Measurements from ENCODE around the gene HCN2.
A peak's percentile ranks its signal among the peaks of the same experiment; 100 is the strongest.
"Not testable (repeated sequence)": the region's sequence is repeated elsewhere in the genome, so short reads cannot be mapped to it uniquely, and the experiment has no call there.

Gene HCN2

GRCh38 chr19:585551-586110 lies 4.0 kb upstream of the HCN2 start:
- DNase-seq: no peak

GRCh38 chr19:588093-588740 lies 1.5 kb upstream of the HCN2 start:
- DNase-seq: peak in 4 of 5 experiments; percentile 43 to 76 (median 64)

DNA sequence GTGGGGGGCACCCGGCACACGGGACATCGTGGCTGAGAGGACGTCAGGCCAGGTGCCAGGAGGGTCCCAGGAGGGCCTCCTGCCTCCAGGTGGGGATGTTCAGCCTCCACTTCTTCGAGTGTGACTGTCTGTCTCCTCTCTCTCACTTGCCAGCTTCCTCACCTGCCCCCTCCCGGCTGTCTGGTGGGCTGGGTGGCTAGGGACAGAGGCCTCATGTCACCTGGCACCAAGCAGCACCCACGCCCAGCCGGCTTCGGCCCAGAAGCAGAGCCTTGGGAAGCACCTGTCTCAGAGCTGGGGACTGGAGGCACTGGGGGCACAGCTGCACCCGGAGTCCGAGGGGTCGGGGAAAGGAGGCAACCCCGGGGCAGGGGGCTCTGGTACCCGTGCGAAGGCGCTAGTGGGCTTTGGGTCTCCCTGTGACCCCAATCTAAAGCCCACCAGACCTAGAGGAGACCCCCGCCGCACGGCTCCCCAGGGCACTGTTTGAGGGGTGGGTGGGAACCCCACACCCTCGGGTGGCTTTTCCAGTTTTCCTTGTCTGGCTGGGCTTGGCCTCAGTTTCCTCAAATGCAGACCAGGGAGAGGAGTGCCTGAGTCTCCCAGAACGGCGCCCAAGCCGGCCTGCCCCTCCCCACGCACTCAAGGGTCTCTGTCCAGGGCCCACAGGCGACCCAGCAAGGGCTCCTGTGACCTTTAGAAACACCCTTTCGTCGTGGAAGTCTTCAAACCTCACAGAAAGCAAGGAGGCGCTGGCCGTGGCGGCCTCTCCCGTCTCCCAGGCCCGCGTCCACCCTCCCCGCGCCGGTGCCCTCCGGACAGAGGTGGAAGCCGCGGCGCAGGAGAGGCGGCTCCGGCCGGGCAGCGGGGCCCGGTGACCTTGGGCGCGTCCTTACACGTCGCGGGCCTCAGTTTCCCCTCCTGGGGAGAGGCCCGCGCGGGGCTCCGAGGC lies 664 bp upstream of the HCN2 start:
- DNase-seq: no peak

GRCh38 chr19:590396-590745 lies 690 bp downstream of the HCN2 start:
- DNase-seq: peak in 1 of 5 experiments; percentile 67

- DNase-seq: no peak
These were observed 1.0 kb downstream of the HCN2 start for GRCh38 chr19:590750-591098.

- no peak for DNase-seq
These were observed 1.6 kb downstream of the HCN2 start for GRCh38 chr19:591099-591958.

- DNase-seq: no peak
These were observed 2.4 kb downstream of the HCN2 start for GRCh38 chr19:592101-592500.

DNA sequence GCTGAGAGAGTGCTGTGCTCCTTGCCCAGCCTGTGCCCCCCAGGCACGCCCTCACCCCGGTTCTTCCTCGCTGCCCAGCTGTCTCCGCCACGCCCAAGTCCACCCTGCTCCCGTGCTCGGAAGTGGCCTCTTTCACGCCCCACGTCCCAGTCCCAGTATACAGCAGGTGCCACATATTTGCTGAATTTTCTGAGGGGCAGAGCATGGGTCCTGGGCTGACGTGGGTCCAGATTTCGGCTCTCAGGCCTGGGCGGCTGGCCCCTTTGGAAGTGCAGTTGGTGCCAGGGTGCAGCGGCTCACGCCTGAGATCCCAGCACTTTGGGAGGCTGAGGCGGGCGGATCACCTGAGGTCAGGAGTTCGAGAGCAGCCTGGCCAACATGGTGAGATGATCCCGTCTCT lies 3.4 kb downstream of the HCN2 start:
- DNase-seq: no peak

- no peak for DNase-seq
These were observed 3.8 kb downstream of the HCN2 start for GRCh38 chr19:593505-593904.

DNA sequence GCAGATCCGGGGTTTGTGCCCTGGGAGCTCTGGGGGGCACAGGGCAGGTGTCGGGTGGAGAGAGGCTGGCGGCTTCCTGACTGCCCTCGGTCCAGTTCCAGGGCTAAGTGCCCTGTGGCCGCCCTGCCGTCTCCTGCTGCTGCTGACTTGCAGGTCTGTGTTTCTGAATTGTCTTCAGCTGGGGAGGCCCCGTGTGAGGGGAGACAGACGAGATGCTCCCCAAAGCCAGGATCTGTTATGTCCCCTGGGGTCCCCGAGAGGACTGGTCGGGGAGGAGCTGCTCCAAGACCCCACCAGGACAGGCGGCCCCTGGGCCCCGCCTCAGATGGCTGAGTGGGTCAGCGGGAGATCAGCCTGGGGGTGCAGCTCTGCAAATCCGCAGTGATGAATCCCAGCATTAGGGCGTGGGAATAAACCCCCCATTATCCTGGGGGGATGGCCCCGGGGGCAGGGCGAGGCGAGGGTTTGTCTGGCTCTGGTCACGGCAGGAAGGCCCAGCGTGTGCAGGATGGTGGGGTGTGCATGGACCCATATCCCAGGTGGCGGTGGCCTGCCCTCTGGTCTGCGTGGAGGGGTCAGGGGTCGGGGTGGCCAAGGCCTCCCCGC lies 4.7 kb downstream of the HCN2 start:
- no peak for DNase-seq

DNA sequence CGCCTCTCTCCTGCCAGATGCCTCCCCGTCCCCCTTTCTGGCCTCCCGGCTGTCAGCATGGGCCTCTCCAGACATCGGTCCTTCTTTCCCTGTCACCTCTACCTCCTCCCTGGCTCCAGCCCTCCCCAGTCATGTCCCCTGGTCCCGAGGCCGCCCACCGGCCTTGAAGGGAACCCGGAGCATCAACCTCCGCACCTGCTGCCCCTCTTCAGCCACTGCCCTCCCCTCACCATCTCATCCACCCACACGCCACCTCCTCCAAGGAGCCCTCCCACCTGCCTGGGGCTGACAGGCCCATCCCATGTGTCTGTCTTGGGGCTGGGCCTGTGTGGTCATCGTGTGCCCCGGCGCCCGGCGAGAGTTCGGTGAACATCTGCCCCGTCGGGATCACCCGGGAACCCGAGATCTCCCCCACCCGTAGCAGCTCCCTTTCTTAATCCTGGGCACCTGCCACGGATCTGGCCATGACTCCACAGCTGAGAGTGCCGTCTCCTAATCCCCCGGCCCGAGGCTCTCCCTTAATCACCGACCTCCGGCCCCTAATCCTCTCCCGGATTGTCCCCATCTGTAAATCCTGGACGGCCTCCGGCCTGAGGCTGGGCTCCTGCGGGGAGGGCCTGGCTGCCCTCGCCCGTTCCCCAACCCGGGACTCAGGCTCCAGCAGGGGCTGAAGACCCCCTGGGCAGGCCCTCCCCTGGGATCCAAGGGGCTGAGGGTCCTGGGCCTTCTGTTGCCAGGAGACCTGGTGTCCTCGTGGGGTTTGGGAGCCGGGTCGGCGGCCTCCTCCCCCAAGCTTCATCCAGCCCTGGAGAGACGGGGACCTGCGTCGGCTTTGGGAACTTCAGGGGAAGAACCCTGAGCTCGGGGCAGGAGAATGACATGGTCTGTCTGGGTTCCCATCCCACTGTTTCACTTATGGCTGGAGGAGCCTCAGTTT lies 5.9 kb downstream of the HCN2 start:
- DNase-seq: no peak

- no peak for DNase-seq
These were observed 6.6 kb downstream of the HCN2 start for GRCh38 chr19:596263-596655.

- peak in 1 of 5 experiments; percentile 30 for DNase-seq
These were observed 8.0 kb downstream of the HCN2 start for GRCh38 chr19:597406-598315.

DNA sequence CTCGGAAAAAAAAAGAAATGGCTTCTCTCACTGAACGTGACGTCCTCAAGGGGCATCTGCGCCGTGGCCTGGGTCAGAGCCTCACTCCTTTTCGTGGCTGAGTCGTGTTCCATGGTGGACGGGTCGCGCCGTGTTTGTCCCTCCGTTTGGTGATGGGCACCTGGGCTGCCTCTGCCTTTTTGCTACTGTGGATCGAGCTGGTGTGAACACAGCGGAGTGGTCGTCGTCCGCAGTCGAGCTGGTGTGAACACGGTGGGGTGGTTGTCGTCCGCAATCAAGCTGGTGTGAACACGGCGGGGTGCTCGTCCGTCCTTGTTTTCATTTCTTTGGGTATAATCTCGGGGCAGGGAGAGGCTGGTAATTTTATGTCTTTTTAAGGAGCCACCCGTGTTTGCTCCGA lies 11.6 kb downstream of the HCN2 start:
- no peak for DNase-seq

DNA sequence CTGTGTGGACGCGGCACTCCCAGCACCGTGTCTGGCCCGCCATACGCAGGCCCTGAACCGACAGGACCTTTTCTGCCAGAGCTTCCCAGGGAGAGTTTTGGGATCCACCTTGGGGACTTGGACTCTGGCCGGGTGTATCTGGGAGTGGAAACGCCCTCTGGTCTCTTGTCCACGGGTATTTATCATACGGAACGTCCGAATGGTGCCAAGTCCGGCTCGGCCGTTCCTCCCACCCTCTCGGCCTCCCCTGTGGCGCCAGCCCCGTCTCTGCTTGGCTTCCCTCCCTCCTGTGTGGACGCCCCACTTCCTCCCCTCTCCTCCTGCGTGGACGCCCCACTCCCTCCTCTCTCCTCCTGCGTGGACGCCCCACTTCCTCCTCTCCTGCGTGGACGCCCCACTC lies 12.1 kb downstream of the HCN2 start:
- no peak for DNase-seq

GRCh38 chr19:602391-603301 lies 13.0 kb downstream of the HCN2 start:
- DNase-seq: no peak

DNA sequence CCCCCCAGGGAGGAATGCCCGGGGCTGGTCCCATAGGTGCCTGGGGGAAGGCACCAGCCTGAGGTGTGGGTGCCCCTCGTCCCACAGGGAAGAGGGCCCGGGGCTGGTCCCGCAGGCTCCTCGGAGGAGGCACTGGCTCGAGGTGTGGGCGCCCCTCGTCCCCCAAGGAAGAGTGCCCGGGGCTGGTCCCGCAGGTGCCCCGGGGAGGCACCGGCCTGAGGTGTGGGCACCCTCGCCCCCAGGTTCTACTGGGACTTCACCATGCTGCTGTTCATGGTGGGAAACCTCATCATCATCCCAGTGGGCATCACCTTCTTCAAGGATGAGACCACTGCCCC lies 13.6 kb downstream of the HCN2 start:
- DNase-seq: not testable (repeated sequence)

- DNase-seq: not testable (repeated sequence)
These were observed 14.1 kb downstream of the HCN2 start for GRCh38 chr19:603779-604178.

DNA sequence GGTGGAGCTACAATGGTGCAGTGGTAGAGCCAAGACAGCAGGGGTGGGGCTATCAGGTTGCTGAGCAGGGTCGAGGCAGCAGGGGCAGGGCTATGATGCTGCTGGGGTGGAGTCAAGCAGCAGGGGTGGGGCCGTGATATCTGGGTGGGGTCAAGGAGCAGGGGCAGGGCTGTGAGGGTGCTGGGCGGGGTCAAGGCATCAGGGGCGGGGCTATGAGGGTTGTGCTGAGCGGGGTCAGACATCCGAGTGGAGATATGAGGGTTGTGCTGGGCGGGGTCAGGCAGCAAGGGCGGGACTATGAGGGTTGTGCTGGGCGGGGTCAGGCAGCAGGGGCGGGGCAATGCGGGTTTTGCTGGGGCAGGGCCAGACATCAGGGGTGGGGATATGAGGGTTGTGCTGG lies 14.7 kb downstream of the HCN2 start:
- peak in 3 of 5 experiments; percentile 32 to 52 (median 38) for DNase-seq
